HTERT RPE-1 (cell line): ENCODE results near the gene ITGB1.

Source experiments
- in situ Hi-C: fragments of 300-500 bp; cut with MboI; formaldehyde crosslinking; loops from 4 replicates; pipeline ENCODE4 v1.14.3; 2020; ENCODE audit warnings: low sequenced_read_pairs

The ITGB1 gene

GRCh38 chr10:32956365-32957197 lies 1.4 kb downstream of the ITGB1 start:
- in situ Hi-C loops: no loop called here

GRCh38 chr10:32955790-32956189 lies 2.2 kb downstream of the ITGB1 start:
- in situ Hi-C loops: no loop called here

GRCh38 chr10:32955299-32955772 lies 2.7 kb downstream of the ITGB1 start:
- in situ Hi-C loops: no loop called here

- in situ Hi-C loops: no loop called here
These were observed 3.3 kb downstream of the ITGB1 start for GRCh38 chr10:32954545-32955298.

- in situ Hi-C loops: no loop called here
These were observed 4.0 kb downstream of the ITGB1 start for GRCh38 chr10:32954080-32954479.

- in situ Hi-C loops: no loop called here
These were observed 4.6 kb downstream of the ITGB1 start for GRCh38 chr10:32953277-32953927.

GRCh38 chr10:32952541-32953276 lies 5.3 kb downstream of the ITGB1 start:
- in situ Hi-C loops: no loop called here

GRCh38 chr10:32952094-32952493 lies 5.9 kb downstream of the ITGB1 start:
- in situ Hi-C loops: no loop called here

- in situ Hi-C loops: no loop called here
These were observed 6.9 kb downstream of the ITGB1 start for GRCh38 chr10:32951111-32951510.

GRCh38 chr10:32950591-32951108 lies 7.4 kb downstream of the ITGB1 start:
- in situ Hi-C loops: no loop called here

- in situ Hi-C loops: no loop called here
These were observed 8.8 kb downstream of the ITGB1 start for GRCh38 chr10:32949221-32949678.

GRCh38 chr10:32948451-32948850 lies 9.6 kb downstream of the ITGB1 start:
- in situ Hi-C loops: no loop called here

GRCh38 chr10:32947586-32947985 lies 10.4 kb downstream of the ITGB1 start:
- in situ Hi-C loops: no loop called here

- in situ Hi-C loops: no loop called here
These were observed 11.9 kb downstream of the ITGB1 start for GRCh38 chr10:32946108-32946507.

- in situ Hi-C loops: no loop called here
These were observed 14.0 kb downstream of the ITGB1 start for GRCh38 chr10:32943854-32944661.

GRCh38 chr10:32943395-32943794 lies 14.6 kb downstream of the ITGB1 start:
- in situ Hi-C loops: no loop called here

GRCh38 chr10:32942081-32942480 lies 15.9 kb downstream of the ITGB1 start:
- in situ Hi-C loops: no loop called here

- in situ Hi-C loops: no loop called here
These were observed 16.7 kb downstream of the ITGB1 start for GRCh38 chr10:32941357-32941756.
